DMS79 treated with DMSO at 0.1 percent for 48 hours (cell line): ENCODE measurements around the gene DNAJB11.

ENCODE experiments used
- DNase-seq: peaks from one replicate; lab custom pipeline; 2025; lab: John Stamatoyannopoulos, UW

DNAJB11 gene

GRCh38 chr3:186596568-186597287 lies 26.2 kb downstream of the DNAJB11 start:
- DNase-seq: peak; percentile 71

- no peak for DNase-seq
These were observed 27.7 kb downstream of the DNAJB11 start for GRCh38 chr3:186598108-186598784.

DNA sequence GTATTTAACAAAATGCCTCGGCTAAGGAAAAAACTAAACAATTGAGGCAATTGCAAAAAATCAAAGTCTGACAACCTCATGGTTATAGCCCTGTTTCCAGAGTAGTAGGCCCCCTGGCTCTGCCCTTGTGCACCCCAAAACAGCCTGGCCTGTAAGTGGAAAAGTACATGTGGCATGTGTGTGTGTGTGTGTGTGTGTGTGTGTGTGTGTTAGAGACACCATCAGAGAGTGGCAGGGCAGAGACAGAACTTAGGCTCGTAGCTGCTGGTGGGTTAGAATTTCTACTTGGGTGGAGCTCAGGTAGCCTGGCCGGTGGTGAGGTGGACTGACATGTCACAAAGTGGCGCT lies 28.2 kb downstream of the DNAJB11 start:
- no peak for DNase-seq

- DNase-seq: no peak
These were observed 28.7 kb downstream of the DNAJB11 start for GRCh38 chr3:186599142-186599784.

DNA sequence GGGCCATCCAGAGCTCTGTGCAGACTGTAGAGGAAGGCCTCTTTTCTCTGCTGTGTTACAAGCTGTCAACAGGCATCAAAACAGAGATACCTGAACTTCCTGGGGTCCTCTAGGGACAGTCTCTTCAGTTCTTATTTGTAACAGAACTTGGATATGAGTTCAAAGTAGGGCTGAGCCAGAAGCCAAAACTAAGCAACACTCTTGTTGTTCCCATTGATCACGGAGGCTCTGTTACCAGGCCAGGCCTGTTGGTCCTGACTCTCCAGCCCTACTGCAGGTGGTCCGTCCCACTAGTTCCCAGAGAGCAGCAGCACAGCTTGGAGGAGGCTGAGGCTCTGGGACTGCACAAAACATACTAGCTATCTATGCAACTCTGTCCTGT lies 29.3 kb downstream of the DNAJB11 start:
- DNase-seq: no peak

- DNase-seq: no peak
These were observed 30.4 kb downstream of the DNAJB11 start for GRCh38 chr3:186600896-186601295.

GRCh38 chr3:186603159-186603558 lies 32.6 kb downstream of the DNAJB11 start:
- no peak for DNase-seq

DNA sequence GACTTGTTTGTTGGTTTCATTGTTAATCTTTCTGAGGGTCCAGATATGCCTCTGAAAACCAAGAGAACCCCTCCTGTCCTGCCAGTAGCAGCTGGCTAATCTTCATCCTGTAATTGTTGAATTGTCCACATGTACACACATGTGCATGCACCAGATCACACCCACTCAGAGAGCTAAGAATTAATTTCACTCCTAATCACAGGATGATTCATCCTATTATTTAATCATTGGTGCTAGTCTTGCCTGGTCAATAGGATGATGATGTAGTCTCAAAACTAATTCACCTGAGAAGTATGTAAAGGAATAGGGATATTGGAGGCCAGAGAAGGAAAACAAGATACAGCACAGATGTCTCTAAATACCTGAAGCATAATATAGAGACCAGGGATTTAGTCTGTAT lies 34.6 kb downstream of the DNAJB11 start:
- no peak for DNase-seq

DNA sequence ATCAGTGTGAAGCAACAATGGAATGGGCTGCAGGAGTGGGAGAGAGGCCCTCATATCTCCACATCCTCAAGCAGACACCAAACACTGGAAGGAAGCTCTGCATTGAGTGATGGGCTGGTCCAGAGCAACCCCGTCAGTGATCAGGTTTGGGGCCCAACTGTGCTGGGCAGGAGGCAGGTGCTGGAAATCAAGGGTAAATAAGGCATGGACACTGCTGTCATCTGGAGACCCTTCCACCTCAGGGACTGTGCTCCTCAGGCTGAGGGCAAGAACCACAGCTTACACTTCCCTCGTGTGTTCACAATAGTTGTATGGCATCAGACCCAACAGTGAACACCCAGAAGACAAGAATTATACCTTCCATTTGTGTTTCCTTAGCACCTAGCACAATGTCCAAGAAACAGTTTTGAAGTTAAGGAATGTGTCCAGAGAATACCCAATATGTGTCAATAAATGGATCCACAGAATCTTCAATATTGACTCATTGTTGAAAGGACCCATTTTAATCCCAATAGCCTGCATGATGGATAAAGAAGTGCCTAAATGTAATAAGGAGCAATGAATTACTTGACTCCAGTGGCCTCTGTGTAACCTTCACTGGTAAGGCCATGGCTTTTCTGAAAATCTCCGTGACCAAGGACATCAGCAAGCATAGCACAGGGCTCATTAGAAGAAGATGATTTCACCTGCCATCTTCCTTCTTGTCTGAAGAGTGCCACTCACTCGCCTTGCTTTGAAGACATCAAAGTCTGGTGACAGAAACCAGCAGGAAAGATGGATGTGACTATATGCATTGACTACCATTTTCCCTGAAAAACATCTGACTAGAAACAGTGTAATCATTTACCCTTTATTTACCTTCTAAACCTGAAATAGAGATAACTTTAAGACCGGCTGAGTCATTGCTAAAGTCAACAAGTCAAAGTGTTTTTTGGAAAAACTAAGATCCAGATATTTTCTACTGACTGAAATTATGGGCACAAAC lies 35.3 kb downstream of the DNAJB11 start:
- no peak for DNase-seq

- no peak for DNase-seq
These were observed 38.2 kb downstream of the DNAJB11 start for GRCh38 chr3:186608624-186609215.

DNA sequence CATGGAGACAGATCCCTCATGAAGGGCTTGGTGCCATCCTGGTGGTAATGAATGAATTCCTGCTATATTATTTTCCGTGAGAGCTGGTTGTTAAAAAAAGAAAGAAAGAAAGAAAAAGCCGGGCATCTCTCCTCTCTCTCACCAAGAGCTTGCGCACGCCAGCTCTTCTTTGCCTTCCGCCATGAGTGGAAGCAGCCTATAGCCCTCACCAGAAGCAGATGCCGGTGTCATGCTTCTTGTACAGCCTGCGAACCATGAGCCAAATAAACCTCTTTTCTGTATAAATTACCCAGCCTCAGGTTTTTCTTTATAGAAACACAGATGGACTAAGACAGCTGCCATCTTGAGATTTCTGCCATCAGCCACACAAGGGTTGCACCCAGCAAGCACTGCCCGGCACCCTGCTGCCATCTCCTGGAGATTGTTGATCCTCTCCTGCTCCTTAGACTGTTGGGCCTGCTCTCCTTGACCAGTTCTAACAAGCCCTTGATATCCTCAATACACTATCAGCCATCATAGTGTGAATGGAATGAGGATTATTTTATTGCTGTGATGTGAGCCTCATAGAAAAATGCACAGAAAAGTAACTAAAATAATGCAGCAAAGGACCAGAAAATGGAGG lies 38.8 kb downstream of the DNAJB11 start:
- no peak for DNase-seq

DNA sequence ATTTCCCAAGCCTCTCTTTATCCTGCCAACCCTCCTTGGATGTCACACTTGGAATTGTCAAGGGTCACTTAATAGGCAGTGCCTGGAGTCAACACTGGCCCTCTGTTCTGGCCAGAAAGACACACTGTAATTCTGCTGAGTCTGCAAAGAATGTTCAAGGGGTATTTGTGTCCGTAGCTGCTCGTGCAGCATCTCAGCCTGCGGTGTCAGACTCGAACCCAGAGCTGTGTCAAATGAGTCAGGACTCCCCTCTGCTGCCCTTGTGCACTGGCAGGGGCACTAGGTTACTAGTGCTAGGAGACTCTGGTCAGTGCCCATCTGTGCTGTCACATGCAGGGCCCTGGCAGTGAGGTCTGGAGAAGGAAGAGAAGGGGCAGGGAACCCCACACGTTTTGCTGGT lies 41.5 kb downstream of the DNAJB11 start:
- DNase-seq: no peak

GRCh38 chr3:186612721-186613636 lies 42.5 kb downstream of the DNAJB11 start, which contains the start of gene AHSG:
Gene AHSG (plus strand): TSS chr3:186613060. CDS start chr3:186613142, 82 bp downstream.
- DNase-seq: no peak

GRCh38 chr3:186613637-186614265 lies 43.2 kb downstream of the DNAJB11 start:
- DNase-seq: peak; percentile 27

- no peak for DNase-seq
These were observed 43.7 kb downstream of the DNAJB11 start for GRCh38 chr3:186614266-186614596.

DNA sequence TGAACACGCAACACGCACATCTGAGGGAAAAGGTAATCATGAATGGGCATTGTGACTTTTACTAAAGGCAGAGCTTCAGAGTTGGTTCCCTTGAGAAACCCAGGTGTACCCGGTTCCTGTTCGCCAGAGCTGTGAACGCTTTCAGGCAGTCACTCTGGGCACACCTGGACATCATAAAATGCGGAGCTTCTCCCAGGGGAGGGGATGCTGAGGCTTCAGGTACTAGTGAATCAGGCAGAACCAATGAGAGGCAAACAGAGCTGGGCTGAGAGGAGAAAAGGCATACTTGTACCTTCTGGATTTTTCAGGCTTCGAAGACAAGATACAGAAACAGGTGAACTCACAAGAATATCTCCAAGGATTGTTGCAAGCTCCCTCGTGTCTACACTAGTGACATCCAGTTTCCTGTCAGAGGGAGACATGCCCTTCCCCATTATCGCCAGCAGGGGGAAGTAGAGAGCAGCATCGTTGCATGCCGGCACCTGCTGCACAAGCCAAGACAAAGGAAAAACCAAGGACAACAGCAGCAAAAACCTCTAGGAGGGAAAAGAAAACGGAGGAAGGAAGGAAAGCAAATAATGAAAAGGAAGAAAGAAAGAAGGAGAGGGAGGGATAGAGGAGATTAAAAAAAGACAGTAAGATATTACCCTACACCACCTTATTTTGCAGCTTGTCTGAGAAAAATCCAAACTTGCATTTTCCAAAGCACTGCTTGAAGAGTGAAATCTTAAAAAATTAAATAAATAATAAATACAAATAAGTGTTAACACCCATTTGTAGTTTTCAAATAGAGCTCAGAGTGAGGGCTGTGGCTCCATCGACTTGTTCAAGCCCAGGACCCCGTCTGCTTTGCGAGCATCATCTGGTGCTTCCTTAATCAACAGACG lies 44.3 kb downstream of the DNAJB11 start:
- DNase-seq: peak; percentile 89

DNA sequence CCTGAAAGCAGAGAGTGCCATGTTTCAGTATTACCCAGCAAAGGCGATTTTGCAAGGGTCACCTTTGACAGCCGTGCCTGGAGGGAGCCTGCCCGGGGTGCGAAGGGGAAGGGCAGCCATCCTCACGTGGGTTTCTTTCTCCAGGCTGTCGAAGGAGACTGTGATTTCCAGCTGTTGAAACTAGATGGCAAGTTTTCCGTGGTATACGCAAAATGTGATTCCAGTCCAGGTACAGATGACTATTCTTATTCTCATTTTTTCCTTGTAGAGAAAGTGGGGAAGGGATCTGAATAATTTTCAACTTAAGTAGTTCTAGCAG lies 45.7 kb downstream of the DNAJB11 start:
- DNase-seq: no peak

DNA sequence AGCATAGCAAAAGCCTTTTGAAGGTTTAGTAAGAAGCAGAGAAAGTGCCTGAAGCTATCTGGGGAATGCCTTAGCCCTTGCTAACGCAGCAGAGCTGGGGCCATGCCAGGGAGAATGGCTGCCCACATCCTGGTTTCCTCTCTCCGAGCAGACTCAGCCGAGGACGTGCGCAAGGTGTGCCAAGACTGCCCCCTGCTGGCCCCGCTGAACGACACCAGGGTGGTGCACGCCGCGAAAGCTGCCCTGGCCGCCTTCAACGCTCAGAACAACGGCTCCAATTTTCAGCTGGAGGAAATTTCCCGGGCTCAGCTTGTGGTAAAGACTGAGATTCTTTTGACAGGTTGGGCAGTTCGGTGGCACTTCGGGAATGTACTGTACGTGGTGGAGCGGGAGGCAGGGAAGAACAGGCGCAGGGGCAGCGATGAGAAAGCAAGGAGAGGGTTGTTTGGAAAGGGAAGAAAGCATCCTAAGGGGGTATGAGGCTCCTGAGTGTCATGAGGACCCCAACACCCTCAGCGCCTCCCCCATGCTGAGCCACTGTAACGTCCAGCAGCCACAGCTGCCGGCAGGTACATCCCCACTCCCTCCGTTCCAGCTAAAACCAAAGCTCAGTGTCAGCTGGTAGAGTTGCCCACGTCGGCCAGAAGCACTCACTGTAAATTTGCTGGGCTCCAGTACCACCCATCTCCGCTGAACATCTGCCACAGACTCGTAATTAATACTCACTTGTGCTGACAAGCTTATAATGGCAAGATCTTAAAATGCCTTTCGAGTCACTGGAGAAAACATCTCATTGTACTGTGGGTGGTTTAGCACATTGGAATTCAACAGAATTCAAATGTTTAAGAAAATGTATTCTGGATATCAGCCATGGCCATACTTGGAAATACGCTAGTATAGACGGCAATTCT lies 46.8 kb downstream of the DNAJB11 start:
- DNase-seq: peak; percentile 87
